ENCODE results near the gene AANAT. TPM values are rescaled to one million over a fixed set of nuclear protein-coding genes. Genes with fewer than 3 reads are reported as not detected.
A peak's percentile ranks its signal among the peaks of the same experiment; 100 is the strongest.

The AANAT gene
- total RNA-seq, 1 donor = not detected

DNA sequence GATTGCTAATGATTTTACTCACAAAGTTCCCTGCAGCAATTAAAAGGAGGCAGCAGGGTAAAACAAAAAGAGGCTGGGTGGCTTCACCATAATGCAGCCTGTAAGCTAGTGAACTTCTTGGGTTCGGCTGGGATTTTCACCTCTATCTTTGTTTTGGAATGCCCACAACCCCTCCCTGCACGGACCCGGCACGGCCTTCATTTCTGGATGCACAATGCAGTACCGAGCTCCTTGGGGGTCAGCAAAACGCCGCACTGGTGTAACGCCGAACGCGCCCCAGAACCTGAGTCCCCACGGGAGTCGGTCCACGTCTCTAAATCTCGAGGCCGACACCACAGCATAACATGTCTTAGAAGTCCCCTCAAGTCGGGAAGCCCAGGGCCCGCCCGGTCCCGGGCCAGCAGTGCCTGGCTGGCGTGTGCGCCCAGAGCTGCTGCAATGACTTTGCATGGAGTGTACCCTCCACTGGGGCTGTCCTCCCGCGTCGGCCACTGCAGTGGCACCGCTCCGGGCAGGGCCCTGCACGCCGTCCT is 15.2 kb upstream of the AANAT start:
- no peaks in the 10 kb centered on the region for H3K9me3 ChIP-seq (ENCODE audit: low read depth, low read length)
- peaks cover 19% of the 10 kb centered on the region for H3K4me1 ChIP-seq (ENCODE audit: insufficient read depth, low read length)
- H3K4me3 ChIP-seq (ENCODE audit: low read length) = peak overlapping the region; percentile 80
- no peaks in the 10 kb centered on the region for H3K27me3 ChIP-seq (ENCODE audit: insufficient read depth, low read length)

DNA sequence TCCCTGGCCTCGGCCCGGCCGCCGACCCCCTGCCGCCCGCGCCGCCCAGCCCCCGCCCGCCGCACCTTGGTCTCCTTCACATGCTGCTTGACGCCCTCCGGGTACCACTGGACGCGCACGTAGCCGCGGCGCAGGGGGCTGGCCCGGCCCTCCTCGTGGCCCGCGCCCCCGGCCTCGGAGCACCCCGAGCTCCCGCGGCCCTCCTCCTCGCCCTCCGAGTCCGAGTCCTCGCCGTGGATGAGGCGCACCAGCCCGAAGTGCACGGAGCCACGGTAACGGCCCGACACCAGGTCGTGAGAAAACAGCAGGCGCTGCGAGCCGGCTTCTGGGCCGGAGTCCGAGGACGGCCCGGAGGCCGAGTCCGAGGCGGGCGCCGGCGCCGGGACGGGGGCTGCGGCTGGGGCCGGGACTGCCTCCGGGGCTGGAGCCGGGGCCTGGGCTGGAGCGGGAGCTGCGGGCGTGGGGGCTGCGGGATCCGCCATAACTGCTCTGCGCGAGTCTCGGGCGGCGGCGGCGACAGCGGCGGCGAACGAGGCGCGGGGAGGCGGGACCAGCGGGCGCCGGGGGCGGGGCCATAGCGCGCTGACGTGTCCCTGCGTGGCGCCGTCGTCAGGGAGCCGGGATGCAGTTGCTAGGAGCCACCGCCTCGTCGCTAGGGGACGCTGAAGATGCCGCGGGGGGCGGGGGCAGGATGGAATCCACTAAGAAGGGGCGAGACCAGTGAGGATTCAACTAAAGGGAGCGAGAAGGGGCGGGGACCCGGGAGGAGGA is 14.6 kb upstream of the AANAT start, which contains the start of gene UBE2O:
Gene UBE2O, minus strand, starts transcription at position 493 of the 771 bp plus-strand sequence. Its CDS starts 11 bp downstream, at position 482.
- Histone ChIP-seq H3K27me3 (ENCODE audit: insufficient read depth, low read length) (no peaks in the 10 kb centered on the region), H3K4me3 (ENCODE audit: low read length) (peak within 1 kb of the TSS; percentile 80), H3K4me1 (ENCODE audit: insufficient read depth, low read length) (peaks cover 18% of the 10 kb centered on the region), H3K9me3 (ENCODE audit: low read depth, low read length) (no peaks in the 10 kb centered on the region)

DNA sequence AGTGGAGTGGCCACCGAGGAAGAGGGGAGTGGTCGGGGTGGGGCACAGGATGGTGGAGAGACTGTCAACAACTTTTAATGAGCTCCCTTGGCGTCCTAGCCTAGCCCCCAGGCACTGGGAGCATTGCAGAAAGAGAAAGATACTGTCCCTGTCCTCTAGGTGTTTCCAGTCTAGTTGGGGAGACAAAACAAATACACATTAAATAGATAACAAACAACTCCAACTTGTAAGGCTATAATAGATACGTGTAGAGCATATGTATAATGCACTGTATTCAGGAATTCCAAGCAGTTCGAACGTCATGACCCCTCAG is 14.0 kb upstream of the AANAT start:
- H3K4me3 ChIP-seq (ENCODE audit: low read length) = peak overlapping the region; percentile 80
- H3K27me3 ChIP-seq (ENCODE audit: insufficient read depth, low read length) = no peaks in the 10 kb centered on the region
- H3K9me3 ChIP-seq (ENCODE audit: low read depth, low read length) = no peaks in the 10 kb centered on the region
- peaks cover 18% of the 10 kb centered on the region for H3K4me1 ChIP-seq (ENCODE audit: insufficient read depth, low read length)

DNA sequence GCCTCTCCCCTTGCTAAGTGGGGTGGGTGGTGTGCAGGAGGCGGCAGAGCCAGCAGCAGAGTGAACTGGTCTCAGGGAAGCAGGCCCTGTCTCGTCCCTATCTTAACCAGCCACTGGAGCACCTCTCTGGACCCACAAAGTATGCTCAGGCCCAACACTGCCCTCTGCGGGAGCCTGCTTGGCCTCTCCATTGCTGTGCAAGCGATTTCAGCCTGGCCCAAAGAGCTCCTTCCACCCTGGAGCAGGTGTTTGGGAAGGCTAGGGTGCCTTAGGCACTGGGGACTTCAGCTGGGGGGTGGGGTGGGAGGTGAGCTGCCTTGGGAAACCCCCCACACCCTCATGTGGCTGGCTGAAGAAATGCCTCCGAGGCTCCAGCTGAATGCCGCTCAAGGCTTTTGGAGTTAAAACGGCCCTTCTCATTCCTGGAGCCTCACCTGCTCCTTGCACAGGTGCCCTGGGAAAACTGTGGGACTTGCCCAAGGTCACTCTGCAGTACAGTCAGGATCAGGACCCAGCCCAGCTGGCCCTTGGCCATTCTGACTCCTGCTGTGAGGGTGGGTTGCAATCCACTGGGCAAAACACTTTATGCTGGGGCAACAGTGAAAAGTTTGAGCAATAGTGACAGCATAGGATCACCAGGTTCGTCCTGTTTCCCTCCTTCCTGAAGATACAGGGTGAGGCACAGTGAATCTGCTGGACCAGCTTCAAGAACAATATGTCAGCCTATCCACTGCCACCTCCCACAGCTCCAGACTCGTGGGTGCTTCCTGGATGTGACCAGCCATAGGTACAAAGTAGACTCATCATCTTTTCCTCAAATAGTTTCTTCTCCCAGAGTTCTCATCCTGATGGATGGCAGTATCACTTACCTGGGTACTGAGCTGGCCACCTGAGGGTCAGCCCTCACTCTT is 8.6 kb upstream of the AANAT start:
- no peaks in the 10 kb centered on the region for H3K27me3 ChIP-seq (ENCODE audit: insufficient read depth, low read length)
- H3K4me1 ChIP-seq (ENCODE audit: insufficient read depth, low read length) = no peaks in the 10 kb centered on the region
- no peaks in the 10 kb centered on the region for H3K9me3 ChIP-seq (ENCODE audit: low read depth, low read length)

DNA sequence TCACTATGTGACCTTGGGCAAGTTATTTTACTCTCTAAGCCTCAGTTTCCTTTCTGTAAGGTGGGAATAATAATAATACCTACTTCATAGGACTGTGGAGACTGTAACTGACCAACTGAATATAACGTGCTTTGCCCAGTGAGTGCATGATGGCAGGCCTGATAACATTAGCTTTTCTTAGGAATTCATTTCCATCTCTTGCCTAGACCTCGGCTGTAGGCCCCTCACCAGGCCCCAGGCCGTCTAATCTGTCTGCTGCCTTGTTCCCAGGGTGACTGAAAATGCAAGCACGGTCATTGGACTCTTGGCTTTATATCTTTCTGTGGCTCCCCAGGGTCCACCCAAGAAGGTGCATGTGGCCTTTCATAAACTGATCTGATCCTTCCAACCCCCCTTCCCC is 7.7 kb upstream of the AANAT start:
- Histone ChIP-seq H3K9me3 (ENCODE audit: low read depth, low read length) (no peaks in the 10 kb centered on the region), H3K4me3 (ENCODE audit: low read length) (no peak overlapping the region), H3K4me1 (ENCODE audit: insufficient read depth, low read length) (no peaks in the 10 kb centered on the region), H3K27me3 (ENCODE audit: insufficient read depth, low read length) (no peaks in the 10 kb centered on the region)

More for the DNA sequence above, 8.6 kb upstream of the AANAT start:
- H3K4me3 ChIP-seq (ENCODE audit: low read length) = no peak overlapping the region

DNA sequence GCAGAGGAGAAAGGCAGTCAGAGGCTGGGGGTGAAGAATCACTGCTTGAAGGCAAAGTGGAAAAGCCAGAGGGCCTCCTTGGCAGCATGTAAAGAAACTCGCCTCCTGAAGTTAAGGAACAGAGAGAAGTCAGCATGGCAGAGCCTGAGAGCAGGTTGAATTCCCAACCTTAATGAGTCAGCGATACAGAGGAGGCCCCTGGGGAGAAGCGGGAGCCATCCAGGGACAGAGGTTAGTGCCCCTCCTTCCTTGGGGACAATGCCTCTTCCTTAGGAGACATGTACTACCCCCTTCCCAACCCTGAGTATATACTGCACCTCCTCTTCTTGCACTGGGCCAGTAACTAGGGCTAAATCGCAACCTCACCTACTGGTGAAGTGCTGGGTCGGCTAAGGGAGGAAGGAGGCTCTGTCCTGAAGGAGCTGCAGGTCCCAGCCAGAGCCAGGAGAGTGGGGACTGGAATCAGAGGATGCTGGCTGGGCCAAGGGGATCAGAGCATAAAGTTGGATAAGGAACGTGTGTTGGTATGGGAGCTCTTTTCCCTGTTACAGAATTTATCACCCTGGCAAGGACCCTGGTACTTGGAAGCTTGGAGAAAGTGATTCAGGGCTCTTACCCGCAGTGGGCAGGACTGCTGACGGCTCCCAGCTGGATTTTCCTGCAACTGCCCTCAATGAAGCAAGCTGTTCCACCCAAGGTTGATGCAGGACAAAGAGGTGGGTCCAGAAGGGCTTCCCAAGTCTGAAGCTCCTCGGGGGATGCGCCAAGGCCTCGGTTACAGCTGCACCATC is 5.4 kb upstream of the AANAT start:
- H3K9me3 ChIP-seq (ENCODE audit: low read depth, low read length) = no peaks in the 10 kb centered on the region
- H3K4me1 ChIP-seq (ENCODE audit: insufficient read depth, low read length) = peaks cover 13% of the 10 kb centered on the region
- H3K4me3 ChIP-seq (ENCODE audit: low read length) = no peak overlapping the region
- no peaks in the 10 kb centered on the region for H3K27me3 ChIP-seq (ENCODE audit: insufficient read depth, low read length)

DNA sequence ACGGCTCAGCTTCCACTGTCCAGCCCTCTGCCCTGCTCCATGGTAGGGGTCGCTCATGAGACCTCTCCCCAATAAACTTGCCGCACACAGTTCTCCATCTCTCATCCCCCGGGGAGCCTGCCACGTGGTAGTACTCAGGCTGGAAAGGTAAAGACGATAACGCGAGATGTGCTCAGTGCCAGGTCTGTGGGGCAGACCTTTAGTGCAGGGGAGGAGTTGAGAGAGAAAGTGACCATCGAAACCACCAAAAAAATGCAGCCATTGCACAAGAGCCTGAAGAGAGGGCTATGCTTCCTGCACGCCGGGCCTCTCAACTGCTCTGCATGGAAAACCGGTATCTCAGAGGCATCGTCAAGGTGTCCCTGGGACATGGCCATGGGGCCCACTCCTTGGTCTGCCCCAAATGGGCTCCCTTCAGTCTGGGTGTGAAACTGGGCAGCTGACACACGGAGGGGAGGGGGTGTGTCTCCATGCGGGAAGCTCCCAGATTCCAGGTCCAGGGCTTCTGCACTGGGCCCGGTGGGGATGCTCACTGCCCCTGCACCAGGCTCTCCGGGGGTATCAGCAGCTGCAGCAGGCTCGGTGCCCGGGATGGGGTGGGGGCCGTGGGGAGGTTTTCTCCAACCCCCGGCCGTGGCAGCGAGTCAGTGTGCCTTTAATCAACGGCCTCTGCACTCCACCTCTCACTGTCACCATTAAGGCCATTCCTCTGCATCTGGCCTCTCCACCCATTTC is 4.7 kb upstream of the AANAT start:
- Histone ChIP-seq H3K9me3 (ENCODE audit: low read depth, low read length) (no peaks in the 10 kb centered on the region), H3K4me1 (ENCODE audit: insufficient read depth, low read length) (peaks cover 13% of the 10 kb centered on the region), H3K27me3 (ENCODE audit: insufficient read depth, low read length) (no peaks in the 10 kb centered on the region), H3K4me3 (ENCODE audit: low read length) (no peak overlapping the region)

DNA sequence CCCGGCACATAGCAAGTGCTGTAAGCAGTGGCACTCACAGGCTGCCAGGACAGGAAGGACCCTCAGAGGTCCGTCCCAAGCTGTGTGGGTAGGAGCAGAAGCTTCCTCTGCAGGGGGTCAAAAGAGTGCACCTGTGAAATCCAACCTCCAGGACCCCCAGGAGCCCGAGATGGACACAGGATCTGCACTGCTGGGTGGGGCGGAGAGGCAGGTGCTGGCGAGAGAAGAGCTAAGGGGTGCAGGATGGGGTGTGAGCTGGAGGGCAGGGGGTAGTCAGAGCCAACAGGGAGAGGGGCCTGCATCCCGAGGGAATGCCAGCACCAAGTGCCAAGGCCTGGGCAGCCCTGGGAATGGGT is 650 bp upstream of the AANAT start:
- no peaks in the 10 kb centered on the region for H3K27me3 ChIP-seq (ENCODE audit: insufficient read depth, low read length)
- H3K9me3 ChIP-seq (ENCODE audit: low read depth, low read length) = no peaks in the 10 kb centered on the region
- H3K4me3 ChIP-seq (ENCODE audit: low read length) = no peak overlapping the region
- peaks cover 13% of the 10 kb centered on the region for H3K4me1 ChIP-seq (ENCODE audit: insufficient read depth, low read length)

DNA sequence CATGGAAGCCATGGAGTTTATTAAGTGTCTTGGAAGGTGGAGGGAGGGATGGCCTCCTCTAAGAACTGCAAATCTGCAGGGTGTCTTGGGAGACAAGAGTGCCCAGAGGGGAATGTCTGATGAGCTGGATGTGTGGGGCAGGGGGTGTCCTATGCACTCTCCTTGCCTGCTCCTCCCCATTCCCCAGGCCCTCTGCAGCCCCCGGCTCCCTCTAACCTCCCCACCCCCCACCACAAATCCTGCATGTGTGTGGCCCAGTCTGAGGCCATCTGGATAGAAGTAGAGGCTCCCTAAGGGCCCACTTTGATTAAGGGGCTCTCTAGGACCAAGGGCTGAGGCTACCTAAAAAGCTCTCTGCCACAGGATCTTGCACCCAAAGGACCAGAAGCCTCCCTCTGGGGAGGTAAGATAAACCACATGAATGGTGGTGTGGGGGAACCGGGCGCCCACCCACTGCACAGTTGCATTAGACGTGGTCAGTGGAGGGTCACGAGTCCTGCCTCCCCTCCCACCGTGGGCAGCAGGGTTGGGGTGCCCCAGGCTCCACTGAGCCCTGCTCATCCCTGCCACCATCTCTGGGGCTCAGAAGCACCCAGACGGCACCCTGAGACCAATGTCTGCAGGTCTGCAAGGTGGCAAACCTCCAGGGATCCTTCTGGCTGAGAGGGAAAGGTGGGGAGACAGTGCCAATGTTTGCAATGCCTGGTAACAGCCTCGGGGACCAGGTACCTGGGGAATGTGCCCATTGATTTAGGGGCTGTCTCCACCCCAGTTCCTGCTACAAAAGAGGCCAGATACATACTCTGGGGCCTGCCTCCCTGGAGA is 618 bp downstream of the AANAT start:
- no peaks in the 10 kb centered on the region for H3K27me3 ChIP-seq (ENCODE audit: insufficient read depth, low read length)
- no peak overlapping the region for H3K4me3 ChIP-seq (ENCODE audit: low read length)
- no peaks in the 10 kb centered on the region for H3K9me3 ChIP-seq (ENCODE audit: low read depth, low read length)
- H3K4me1 ChIP-seq (ENCODE audit: insufficient read depth, low read length) = peaks cover 13% of the 10 kb centered on the region

DNA sequence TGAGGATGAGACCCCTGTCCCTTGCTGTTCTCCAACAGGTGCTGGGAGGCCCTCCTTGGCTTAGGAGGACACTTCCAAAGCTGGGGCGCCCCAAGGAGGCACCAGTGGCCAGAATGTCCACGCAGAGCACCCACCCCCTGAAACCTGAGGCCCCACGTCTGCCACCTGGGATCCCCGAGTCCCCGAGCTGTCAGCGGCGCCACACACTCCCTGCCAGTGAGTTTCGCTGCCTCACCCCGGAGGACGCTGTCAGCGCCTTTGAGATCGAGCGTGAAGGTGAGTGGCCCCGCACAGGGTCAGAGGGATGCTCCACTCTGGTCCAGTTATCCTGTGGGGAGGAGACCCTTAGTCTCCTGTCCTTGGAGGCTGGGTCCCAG is 1.2 kb downstream of the AANAT start:
- no peak overlapping the region for H3K4me3 ChIP-seq (ENCODE audit: low read length)
- H3K27me3 ChIP-seq (ENCODE audit: insufficient read depth, low read length) = no peaks in the 10 kb centered on the region
- H3K9me3 ChIP-seq (ENCODE audit: low read depth, low read length) = no peaks in the 10 kb centered on the region
- peaks cover 13% of the 10 kb centered on the region for H3K4me1 ChIP-seq (ENCODE audit: insufficient read depth, low read length)

DNA sequence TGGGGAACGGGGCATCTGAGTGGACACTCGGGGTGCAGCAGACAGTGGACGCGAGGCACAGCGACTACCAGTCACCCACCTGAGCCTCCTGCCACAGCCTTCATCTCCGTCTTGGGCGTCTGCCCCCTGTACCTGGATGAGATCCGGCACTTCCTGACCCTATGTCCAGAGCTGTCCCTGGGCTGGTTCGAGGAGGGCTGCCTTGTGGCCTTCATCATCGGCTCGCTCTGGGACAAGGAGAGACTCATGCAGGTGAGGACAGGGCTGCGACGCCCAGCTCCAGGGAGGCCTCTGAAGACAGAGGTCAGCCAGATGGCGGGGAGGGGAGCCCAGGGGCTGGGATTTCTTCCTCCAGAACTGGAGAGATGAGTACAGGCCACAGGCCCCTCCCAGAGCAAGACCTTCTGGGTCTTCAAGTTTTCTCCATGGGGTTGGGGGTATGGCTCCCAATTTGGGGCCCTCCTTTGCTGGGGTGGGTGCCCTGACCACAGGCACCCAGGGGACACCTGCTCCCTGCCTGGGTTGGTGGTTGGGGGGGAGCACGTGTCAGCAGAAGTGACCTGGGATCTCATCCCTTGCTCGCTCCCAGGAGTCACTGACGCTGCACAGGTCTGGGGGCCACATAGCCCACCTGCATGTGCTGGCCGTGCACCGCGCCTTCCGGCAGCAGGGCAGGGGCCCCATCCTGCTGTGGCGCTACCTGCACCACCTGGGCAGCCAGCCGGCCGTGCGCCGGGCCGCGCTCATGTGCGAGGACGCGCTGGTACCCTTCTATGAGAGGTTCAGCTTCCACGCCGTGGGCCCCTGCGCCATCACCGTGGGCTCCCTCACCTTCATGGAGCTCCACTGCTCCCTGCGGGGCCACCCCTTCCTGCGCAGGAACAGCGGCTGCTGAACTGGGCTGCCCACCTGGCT is 1.9 kb downstream of the AANAT start:
- no peaks in the 10 kb centered on the region for H3K9me3 ChIP-seq (ENCODE audit: low read depth, low read length)
- no peaks in the 10 kb centered on the region for H3K27me3 ChIP-seq (ENCODE audit: insufficient read depth, low read length)
- no peak overlapping the region for H3K4me3 ChIP-seq (ENCODE audit: low read length)
- H3K4me1 ChIP-seq (ENCODE audit: insufficient read depth, low read length) = peaks cover 13% of the 10 kb centered on the region

DNA sequence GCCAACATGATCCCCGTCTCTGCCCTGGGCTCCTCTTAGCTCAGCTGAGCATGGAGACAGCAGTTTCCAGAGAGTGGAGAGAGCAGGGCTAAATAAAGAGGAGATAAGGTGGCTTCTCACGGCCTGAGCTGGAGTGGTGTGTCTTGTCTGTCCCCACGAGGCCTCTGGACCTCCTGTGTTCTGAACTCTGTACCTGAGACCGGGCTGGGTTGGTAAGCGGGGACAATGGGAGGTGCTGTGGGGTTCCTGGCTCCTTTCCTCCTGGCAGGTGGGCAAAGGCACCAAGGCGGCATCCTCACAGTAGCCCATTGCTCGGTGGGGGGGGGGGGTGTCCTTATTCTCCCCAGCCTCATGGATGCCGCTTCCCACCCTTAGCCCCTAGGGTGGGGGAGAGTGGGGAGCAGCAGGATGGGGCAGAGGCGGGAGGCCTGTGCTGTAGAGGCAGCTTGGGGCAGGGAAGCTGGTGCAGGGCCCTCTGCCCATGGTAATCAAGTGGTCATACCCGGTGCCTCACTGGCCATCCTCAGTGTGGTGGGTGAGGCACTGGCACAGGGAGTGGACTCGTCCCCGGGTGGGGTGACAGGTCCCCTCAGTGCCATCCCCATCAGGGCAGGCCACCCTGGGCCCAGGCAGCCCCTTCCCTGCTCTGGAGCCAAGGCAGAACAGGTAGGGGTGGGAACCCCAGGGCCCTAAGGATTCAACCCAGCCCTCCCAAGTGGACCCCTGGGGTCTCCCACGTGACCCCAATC is 2.8 kb downstream of the AANAT start:
- H3K27me3 ChIP-seq (ENCODE audit: insufficient read depth, low read length) = no peaks in the 10 kb centered on the region
- no peaks in the 10 kb centered on the region for H3K9me3 ChIP-seq (ENCODE audit: low read depth, low read length)
- H3K4me1 ChIP-seq (ENCODE audit: insufficient read depth, low read length) = peaks cover 13% of the 10 kb centered on the region
- H3K4me3 ChIP-seq (ENCODE audit: low read length) = no peak overlapping the region
